Gastroesophageal sphincter (tissue), 4 donors: Measurements from ENCODE around the gene ZFHX3. TPM values are rescaled to one million over a fixed set of nuclear protein-coding genes. Genes with fewer than 3 reads are reported as not detected.

Source experiments
- ATAC-seq: fragments of 150-250 bp; one replicate; pipeline ENCODE4 v1.9.1; 2016; ENCODE audit warnings: mild to moderate bottlenecking, moderate library complexity
- H3K27ac ChIP-seq, 4 donors: fragments of 200-600 bp; sonication (generic) in 3 of 4; 1 replicate in 3 of 4; 2 replicates in 1 of 4; pipeline ENCODE4 v1.5.1; 2016 to 2019
- H3K27me3 ChIP-seq: fragments of 200-600 bp; sonication (generic); one replicate; pipeline ENCODE4 v1.5.1; 2019
- H3K36me3 ChIP-seq, 2 donors: fragments of 200-600 bp; sonication (generic); one replicate each; pipeline ENCODE4 v1.5.1; 2019; ENCODE audit warnings: control low read depth in 1 of 2
- H3K4me1 ChIP-seq, 3 donors: fragments of 200-600 bp; sonication (generic); 1 replicate in 2 of 3; 2 replicates in 1 of 3; pipeline ENCODE4 v1.5.1; 2016 to 2019; ENCODE audit warnings: control low read depth in 2 of 3
- H3K4me3 ChIP-seq, 2 donors: fragments of 200-600 bp; sonication (generic); one replicate each; pipeline ENCODE4 v1.5.1; 2019; ENCODE audit warnings: mild to moderate bottlenecking in 1 of 2, moderate library complexity in 1 of 2
- H3K9me3 ChIP-seq, 3 donors: fragments of 200-600 bp; sonication (generic); one replicate each; pipeline ENCODE4 v1.5.1; 2017 to 2019; ENCODE audit warnings: control low read depth in 2 of 3
- EP300 ChIP-seq: sonication (generic); formaldehyde crosslinking; IDR thresholded peaks from one replicate; pipeline ENCODE4 v1.6.1; 2017; ENCODE audit warnings: antibody characterized with exemption, mild to moderate bottlenecking
- POLR2A ChIP-seq, 2 donors: fragments of 450-650 bp; IDR thresholded peaks; one replicate each; pipeline ENCODE4 v1.6.1; 2017; ENCODE audit warnings: antibody characterized with exemption in 2 of 2, mild to moderate bottlenecking in 2 of 2, moderate library complexity in 1 of 2
- POLR2AphosphoS5 ChIP-seq: sonication (generic); formaldehyde crosslinking; IDR thresholded peaks from one replicate; pipeline ENCODE4 v1.6.1; 2017; ENCODE audit warnings: antibody characterized with exemption
- WGBS, 2 donors: methylation state at CpG; one replicate each; pipeline ENCODE4 v1.1.5; 2018; ENCODE audit warnings: low coverage in 1 of 2; 5-methylcytosine and 5-hydroxymethylcytosine counted together
- total RNA-seq, 4 donors: library from RNA; depleted of rRNA; stranded (reverse); fragments of >200 nt; gene quantifications; one replicate each; pipeline ENCODE4 v1.1.0, GENCODE V29; 2016
- TF ChIP-seq, protein P1 (sequence below), 4 experiments: fragments of 200-600 bp in 2 of 4; fragments of 450-650 bp in 2 of 4; sonication (generic) in 1 of 4; IDR thresholded peaks; one replicate each; pipeline ENCODE4 v1.5.1; 2017 to 2019; ENCODE audit warnings: antibody characterized with exemption in 4 of 4, mild to moderate bottlenecking in 2 of 4, moderate library complexity in 2 of 4

Gene ZFHX3
- total RNA-seq, 4 donors from 2014 or later, result 24.0 to 47.1 (median 29.5) TPM

- Histone ChIP-seq H3K36me3 (no peaks in the 10 kb centered on the region), H3K9me3 (no peaks in the 10 kb centered on the region), H3K27me3 (no peaks in the 10 kb centered on the region), H3K4me3 (no peak overlapping the region), H3K4me1 (peaks cover 0 to 44% (median 0%) of the 10 kb centered on the region in 3 donors), H3K27ac (no peak overlapping the region)
- no peak for ATAC-seq
- no peak for TF ChIP-seq POLR2A (IDR thresholded peaks at IDR 0.05)
- no peak for TF ChIP-seq POLR2AphosphoS5
- TF ChIP-seq EP300, result no peak
- TF ChIP-seq, protein P1, sequence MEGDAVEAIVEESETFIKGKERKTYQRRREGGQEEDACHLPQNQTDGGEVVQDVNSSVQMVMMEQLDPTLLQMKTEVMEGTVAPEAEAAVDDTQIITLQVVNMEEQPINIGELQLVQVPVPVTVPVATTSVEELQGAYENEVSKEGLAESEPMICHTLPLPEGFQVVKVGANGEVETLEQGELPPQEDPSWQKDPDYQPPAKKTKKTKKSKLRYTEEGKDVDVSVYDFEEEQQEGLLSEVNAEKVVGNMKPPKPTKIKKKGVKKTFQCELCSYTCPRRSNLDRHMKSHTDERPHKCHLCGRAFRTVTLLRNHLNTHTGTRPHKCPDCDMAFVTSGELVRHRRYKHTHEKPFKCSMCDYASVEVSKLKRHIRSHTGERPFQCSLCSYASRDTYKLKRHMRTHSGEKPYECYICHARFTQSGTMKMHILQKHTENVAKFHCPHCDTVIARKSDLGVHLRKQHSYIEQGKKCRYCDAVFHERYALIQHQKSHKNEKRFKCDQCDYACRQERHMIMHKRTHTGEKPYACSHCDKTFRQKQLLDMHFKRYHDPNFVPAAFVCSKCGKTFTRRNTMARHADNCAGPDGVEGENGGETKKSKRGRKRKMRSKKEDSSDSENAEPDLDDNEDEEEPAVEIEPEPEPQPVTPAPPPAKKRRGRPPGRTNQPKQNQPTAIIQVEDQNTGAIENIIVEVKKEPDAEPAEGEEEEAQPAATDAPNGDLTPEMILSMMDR (IDR thresholded peaks at IDR 0.05), result no peak
- 96 to 100% methylated on average over 3 to 9 of the region's 17 CpGs for WGBS, 2 donors
Observed at GRCh38 chr16:72924927-72925630, 122.8 kb downstream of the ZFHX3 start.

DNA sequence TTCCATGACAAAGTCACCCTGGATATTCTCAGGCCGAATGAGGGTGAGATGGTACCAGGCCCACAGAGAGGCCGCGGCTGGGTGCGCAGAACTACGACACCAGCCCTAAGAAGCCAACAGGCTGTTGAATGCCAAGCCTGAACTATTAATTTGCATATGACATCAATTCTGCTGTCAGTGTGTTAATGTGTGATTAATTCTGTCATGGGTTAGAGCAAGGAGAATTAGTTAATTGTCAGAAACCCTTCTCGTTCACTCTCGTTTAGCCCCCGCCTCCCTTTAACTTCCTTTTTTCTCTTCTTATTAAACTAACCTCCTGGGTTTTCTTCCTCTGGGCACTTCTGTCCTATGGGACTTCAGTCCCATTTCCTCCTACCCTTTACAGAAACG is 123.4 kb downstream of the ZFHX3 start:
- H3K4me3 ChIP-seq, result no peak overlapping the region
- H3K27ac ChIP-seq, result no peak overlapping the region
- no peaks in the 10 kb centered on the region for H3K36me3 ChIP-seq
- no peaks in the 10 kb centered on the region for H3K27me3 ChIP-seq
- no peak for ATAC-seq
- peaks cover 0 to 45% (median 0%) of the 10 kb centered on the region in 3 donors for H3K4me1 ChIP-seq
- WGBS, 2 donors, result 72 to 88% methylated on average over 2 to 5 of the region's 9 CpGs
- H3K9me3 ChIP-seq, result no peaks in the 10 kb centered on the region
- TF ChIP-seq POLR2AphosphoS5 (no peak), EP300 (no peak), POLR2A (IDR thresholded peaks at IDR 0.05) (no peak)
- TF ChIP-seq, protein P1 (IDR thresholded peaks at IDR 0.05), result no peak

DNA sequence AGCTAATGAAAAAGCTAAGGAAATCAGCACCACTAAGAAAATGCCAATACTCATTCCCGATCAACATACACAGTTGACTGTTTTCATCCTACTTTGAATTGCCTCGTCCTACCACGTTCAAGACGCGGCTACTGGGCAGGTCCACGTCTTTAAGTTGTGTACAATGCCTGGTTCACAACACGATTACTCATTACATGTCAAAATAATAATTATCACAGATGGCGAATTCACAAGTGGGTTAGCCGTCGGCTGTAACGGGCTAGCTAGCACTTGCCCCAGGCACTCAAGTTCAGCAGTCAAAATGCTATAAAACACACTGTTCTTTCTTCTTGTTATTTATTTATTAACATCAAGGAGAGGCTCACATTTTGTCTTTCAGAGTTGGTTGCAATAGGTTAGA is 124.2 kb downstream of the ZFHX3 start:
- no peaks in the 10 kb centered on the region for H3K36me3 ChIP-seq
- no peaks in the 10 kb centered on the region for H3K9me3 ChIP-seq
- ATAC-seq, result no peak
- WGBS, 2 donors, result 92 to 93% methylated on average over 9 to 11 of the region's 11 CpGs
- H3K27ac ChIP-seq, result no peak overlapping the region
- H3K4me3 ChIP-seq, result no peak overlapping the region
- peaks cover 0 to 45% (median 0%) of the 10 kb centered on the region in 3 donors for H3K4me1 ChIP-seq
- TF ChIP-seq POLR2AphosphoS5 (no peak), EP300 (no peak), POLR2A (IDR thresholded peaks at IDR 0.05) (no peak)
- TF ChIP-seq, protein P1 (IDR thresholded peaks at IDR 0.05), result no peak
- no peaks in the 10 kb centered on the region for H3K27me3 ChIP-seq

GRCh38 chr16:72922714-72923113 is 125.2 kb downstream of the ZFHX3 start:
- Histone ChIP-seq H3K4me3 (no peak overlapping the region), H3K36me3 (no peaks in the 10 kb centered on the region), H3K4me1 (peaks cover 0 to 44% (median 0%) of the 10 kb centered on the region in 3 donors), H3K27ac (no peak overlapping the region), H3K27me3 (no peaks in the 10 kb centered on the region), H3K9me3 (no peaks in the 10 kb centered on the region)
- ATAC-seq, result no peak
- TF ChIP-seq EP300 (no peak), POLR2AphosphoS5 (no peak), POLR2A (IDR thresholded peaks at IDR 0.05) (no peak)
- TF ChIP-seq, protein P1 (IDR thresholded peaks at IDR 0.05), result no peak
- WGBS, 2 donors, result 33% methylated on average over 3 of the region's 3 CpGs; no CpG with 5 or more reads in 1 of the 2 donors

GRCh38 chr16:72921620-72922019 is 126.3 kb downstream of the ZFHX3 start:
- H3K27ac ChIP-seq, result peak overlapping the region in 1 of 4 donors; percentile 52
- no peak for TF ChIP-seq POLR2AphosphoS5
- TF ChIP-seq, protein P1 (IDR thresholded peaks at IDR 0.05), result no peak
- TF ChIP-seq POLR2A (IDR thresholded peaks at IDR 0.05), result no peak
- no peak for TF ChIP-seq EP300
- no peaks in the 10 kb centered on the region for H3K36me3 ChIP-seq
- ATAC-seq, result no peak
- H3K9me3 ChIP-seq, result no peaks in the 10 kb centered on the region
- peak overlapping the region in 1 of 2 donors; percentile 23 for H3K4me3 ChIP-seq
- 42% methylated on average over 7 of the region's 15 CpGs; no CpG with 5 or more reads in 1 of the 2 donors for WGBS, 2 donors
- peaks cover 0 to 33% (median 0%) of the 10 kb centered on the region in 3 donors for H3K4me1 ChIP-seq
- H3K27me3 ChIP-seq, result no peaks in the 10 kb centered on the region
